Activated CD8-positive, alpha-beta memory T cell treated with anti-CD3 and anti-CD28 coated beads for 24 hours (primary cell): Measurements from ENCODE around the gene GREM2.

Experiments
- DNase-seq: peaks from one replicate; pipeline ENCODE4 v3.0.0-alpha.2; 2020

Gene GREM2

GRCh38 chr1:240609527-240610060, 2.4 kb downstream of the GREM2 start:
- DNase-seq = no peak

- no peak for DNase-seq
These were observed 3.2 kb downstream of the GREM2 start for GRCh38 chr1:240608707-240609106.

GRCh38 chr1:240607006-240607405, 4.9 kb downstream of the GREM2 start:
- no peak for DNase-seq

GRCh38 chr1:240602189-240602588, 9.8 kb downstream of the GREM2 start:
- DNase-seq = no peak

- DNase-seq = no peak
These were observed 12.1 kb downstream of the GREM2 start for GRCh38 chr1:240599830-240600229.

- DNase-seq = no peak
These were observed 12.7 kb downstream of the GREM2 start for GRCh38 chr1:240599299-240599698.

GRCh38 chr1:240598216-240599001, 13.5 kb downstream of the GREM2 start:
- DNase-seq = no peak

- DNase-seq = no peak
These were observed 14.7 kb downstream of the GREM2 start for GRCh38 chr1:240597153-240597745.

- DNase-seq = no peak
These were observed 16.5 kb downstream of the GREM2 start for GRCh38 chr1:240595476-240595875.

- DNase-seq = no peak
These were observed 20.4 kb downstream of the GREM2 start for GRCh38 chr1:240591564-240591963.

- no peak for DNase-seq
These were observed 20.9 kb downstream of the GREM2 start for GRCh38 chr1:240591078-240591477.

- DNase-seq = no peak
These were observed 22.3 kb downstream of the GREM2 start for GRCh38 chr1:240589585-240590110.

- DNase-seq = no peak
These were observed 25.9 kb downstream of the GREM2 start for GRCh38 chr1:240586006-240586405.

GRCh38 chr1:240582953-240583352, 29.0 kb downstream of the GREM2 start:
- no peak for DNase-seq

- DNase-seq = no peak
These were observed 32.4 kb downstream of the GREM2 start for GRCh38 chr1:240579511-240579910.

GRCh38 chr1:240577095-240577494, 34.9 kb downstream of the GREM2 start:
- no peak for DNase-seq

GRCh38 chr1:240575981-240576662, 35.8 kb downstream of the GREM2 start:
- DNase-seq = no peak

- no peak for DNase-seq
These were observed 39.6 kb downstream of the GREM2 start for GRCh38 chr1:240572328-240572727.

- DNase-seq = no peak
These were observed 40.2 kb downstream of the GREM2 start for GRCh38 chr1:240571782-240572181.

- no peak for DNase-seq
These were observed 44.9 kb downstream of the GREM2 start for GRCh38 chr1:240567066-240567465.

- DNase-seq = no peak
These were observed 49.2 kb downstream of the GREM2 start for GRCh38 chr1:240562779-240563178.

- DNase-seq = no peak
These were observed 49.8 kb downstream of the GREM2 start for GRCh38 chr1:240562111-240562590.

GRCh38 chr1:240559781-240560180, 52.2 kb downstream of the GREM2 start:
- no peak for DNase-seq
